Stimulated activated CD8-positive, alpha-beta memory T cell treated with anti-CD3 and anti-CD28 coated beads, Interleukin-4, amount 100 ng/mL, for 4 hours (primary cell): ENCODE results near the gene HIRA.

Experiments used
- DNase-seq, 2 donors: peaks; one replicate each; pipeline ENCODE4 v3.0.0-alpha.2; 2020; ENCODE audit warnings: low read depth in 2 of 2, low spot score in 1 of 2

Gene HIRA, protein sequence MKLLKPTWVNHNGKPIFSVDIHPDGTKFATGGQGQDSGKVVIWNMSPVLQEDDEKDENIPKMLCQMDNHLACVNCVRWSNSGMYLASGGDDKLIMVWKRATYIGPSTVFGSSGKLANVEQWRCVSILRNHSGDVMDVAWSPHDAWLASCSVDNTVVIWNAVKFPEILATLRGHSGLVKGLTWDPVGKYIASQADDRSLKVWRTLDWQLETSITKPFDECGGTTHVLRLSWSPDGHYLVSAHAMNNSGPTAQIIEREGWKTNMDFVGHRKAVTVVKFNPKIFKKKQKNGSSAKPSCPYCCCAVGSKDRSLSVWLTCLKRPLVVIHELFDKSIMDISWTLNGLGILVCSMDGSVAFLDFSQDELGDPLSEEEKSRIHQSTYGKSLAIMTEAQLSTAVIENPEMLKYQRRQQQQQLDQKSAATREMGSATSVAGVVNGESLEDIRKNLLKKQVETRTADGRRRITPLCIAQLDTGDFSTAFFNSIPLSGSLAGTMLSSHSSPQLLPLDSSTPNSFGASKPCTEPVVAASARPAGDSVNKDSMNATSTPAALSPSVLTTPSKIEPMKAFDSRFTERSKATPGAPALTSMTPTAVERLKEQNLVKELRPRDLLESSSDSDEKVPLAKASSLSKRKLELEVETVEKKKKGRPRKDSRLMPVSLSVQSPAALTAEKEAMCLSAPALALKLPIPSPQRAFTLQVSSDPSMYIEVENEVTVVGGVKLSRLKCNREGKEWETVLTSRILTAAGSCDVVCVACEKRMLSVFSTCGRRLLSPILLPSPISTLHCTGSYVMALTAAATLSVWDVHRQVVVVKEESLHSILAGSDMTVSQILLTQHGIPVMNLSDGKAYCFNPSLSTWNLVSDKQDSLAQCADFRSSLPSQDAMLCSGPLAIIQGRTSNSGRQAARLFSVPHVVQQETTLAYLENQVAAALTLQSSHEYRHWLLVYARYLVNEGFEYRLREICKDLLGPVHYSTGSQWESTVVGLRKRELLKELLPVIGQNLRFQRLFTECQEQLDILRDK

DNA sequence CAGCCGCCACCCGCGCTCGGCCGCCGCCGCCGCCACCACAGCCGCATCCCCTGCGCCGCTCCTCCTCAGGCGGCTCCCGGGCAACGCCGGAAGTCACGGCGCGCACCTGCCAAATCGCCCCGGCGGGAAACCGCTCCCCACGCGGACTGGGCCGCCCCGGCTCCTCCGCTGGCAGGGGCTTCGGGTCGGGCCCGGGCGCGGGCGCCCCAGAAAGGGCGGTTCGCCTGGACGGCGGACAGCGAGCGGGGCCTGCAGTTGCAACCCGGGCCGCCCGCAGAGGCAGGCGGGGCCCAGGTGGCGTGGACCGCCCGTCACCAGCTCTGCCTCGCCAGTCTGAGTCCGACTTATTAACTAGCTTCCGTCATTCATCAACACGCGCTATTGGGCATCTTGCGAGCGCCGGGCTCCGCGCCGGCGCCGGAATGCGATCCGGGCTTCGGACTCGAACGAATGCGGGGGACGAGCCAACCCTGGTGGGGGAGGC is at the start of gene HIRA:
TSS of gene HIRA (minus strand) at position 85 of the 484 bp plus-strand sequence. CDS start 257 bp downstream, outside the sequence.
- DNase-seq, result peak; percentile 74 to 79

- no peak for DNase-seq
Observed at GRCh38 chr22:19480789-19481188, 49.3 kb upstream of the HIRA start.

DNA sequence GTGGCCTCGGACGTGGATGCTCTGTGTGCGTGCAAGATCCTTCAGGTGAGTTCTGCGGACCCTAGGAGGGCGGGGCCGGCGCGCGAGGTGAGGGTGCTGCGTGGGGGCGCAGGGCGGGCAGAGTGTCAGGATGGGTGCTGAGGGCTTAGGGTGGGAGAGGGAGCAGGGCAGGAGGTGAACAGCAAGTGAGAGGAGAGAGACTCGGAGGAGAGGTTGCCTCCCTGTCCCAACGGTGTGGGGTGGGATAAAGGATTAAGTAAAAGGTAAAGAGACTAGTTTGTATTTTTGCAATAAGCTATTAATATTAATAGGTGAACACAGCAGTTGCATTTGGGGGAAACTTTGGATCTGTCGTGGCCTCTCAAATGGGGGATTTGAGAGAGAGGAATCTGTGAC is 48.6 kb upstream of the HIRA start:
- DNase-seq, result no peak

- peak; percentile 79 to 90 for DNase-seq
Observed at GRCh38 chr22:19479355-19480172, 48.0 kb upstream of the HIRA start, which contains the start of gene CDC45. Gene CDC45, plus strand, starts transcription at chr22:19479920. Its CDS starts 49 bp downstream, at chr22:19479969.

GRCh38 chr22:19478901-19479354 is 47.4 kb upstream of the HIRA start, which contains the start of gene UFD1:
Gene UFD1, minus strand, starts transcription at chr22:19479193. Its CDS starts 108 bp downstream, at chr22:19479085.
- peak; percentile 52 to 54 for DNase-seq

GRCh38 chr22:19478045-19478900 is 46.7 kb upstream of the HIRA start:
- no peak for DNase-seq

GRCh38 chr22:19477321-19478044 is 46.0 kb upstream of the HIRA start:
- no peak for DNase-seq

GRCh38 chr22:19476023-19476422 is 44.5 kb upstream of the HIRA start:
- DNase-seq, result no peak

- DNase-seq, result no peak
Observed at GRCh38 chr22:19473578-19473977, 42.0 kb upstream of the HIRA start.

DNA sequence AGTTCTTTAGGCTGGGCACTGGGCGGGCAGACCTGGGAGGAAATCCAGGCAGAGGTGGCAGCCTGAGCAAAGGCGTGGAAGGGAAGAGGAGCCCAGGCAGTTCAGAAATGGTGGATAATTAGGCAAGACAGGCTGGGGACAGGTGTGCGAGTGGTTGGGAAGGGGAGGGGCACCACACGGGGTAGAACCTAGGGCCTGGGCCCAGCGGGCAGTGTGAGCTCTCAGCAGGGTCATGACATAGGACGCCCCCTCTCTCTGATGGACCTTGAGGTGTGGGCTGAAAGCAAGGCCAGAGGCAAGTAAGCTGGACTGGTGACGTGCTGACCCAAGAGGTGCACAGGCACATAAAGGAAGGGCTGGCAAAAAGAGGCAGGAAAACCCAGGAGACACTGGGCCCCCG is 40.7 kb upstream of the HIRA start:
- DNase-seq, result no peak

GRCh38 chr22:19471572-19471971 is 40.0 kb upstream of the HIRA start:
- DNase-seq, result no peak

- DNase-seq, result no peak
Observed at GRCh38 chr22:19470010-19470409, 38.5 kb upstream of the HIRA start.

GRCh38 chr22:19469421-19469820 is 37.9 kb upstream of the HIRA start:
- DNase-seq, result no peak

DNA sequence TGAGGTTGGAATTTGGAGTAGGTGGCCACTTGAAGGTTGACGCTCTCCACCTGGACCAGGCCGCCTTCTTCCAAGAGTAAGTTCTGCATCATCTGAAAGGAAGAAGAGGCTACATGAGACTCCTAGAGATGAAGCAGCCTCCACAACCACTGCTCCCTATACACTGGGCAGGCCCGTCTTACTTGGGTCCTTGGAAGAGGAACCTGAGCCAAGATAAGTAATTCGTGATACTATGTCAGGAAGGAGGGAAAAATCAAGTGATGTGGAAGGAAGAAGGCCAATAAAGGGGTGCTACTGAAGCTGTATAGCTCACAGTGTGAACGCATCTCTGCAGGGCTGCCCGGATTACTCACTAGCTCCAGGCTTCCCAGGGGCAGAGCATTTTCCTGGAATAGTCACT is 36.4 kb upstream of the HIRA start:
- no peak for DNase-seq

GRCh38 chr22:19466848-19467752 is 35.6 kb upstream of the HIRA start:
- no peak for DNase-seq

- no peak for DNase-seq
Observed at GRCh38 chr22:19466126-19466716, 34.7 kb upstream of the HIRA start.

- no peak for DNase-seq
Observed at GRCh38 chr22:19464975-19465374, 33.4 kb upstream of the HIRA start.
